Measurements from ENCODE around the gene CCSER1.
A peak's percentile ranks its signal among the peaks of the same experiment; 100 is the strongest.

Gene CCSER1

DNA sequence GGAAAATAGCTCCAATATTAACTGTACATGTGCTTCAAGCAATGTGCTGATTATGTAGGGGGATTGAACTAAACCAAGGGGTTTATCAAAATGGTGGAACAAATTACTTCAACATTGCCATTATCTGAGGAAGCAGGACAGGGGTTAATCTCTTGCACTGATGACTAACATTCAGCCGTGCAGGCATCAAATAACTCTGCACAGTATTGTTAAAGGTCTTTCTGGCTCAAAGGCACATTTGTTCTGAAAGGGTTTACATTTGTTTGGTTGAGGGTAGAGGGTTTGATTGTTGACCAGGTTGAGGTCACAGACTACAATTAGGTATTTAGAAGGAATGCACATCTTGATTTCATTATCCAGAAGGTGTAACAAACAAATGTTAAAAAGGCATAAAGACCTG lies 32.2 kb upstream of the CCSER1 start:
- H3K23ac ChIP-seq (ENCODE audit: low read depth, low read length, poor library complexity) = no peak overlapping the region
- no peak overlapping the region for H3K4me2 ChIP-seq (ENCODE audit: insufficient read depth, low read length, poor library complexity, severe bottlenecking)
- H2BK12ac ChIP-seq (ENCODE audit: low read length) = no peak overlapping the region
- H3K14ac ChIP-seq (ENCODE audit: low read length) = no peak overlapping the region
- no peak overlapping the region for H3K4ac ChIP-seq (ENCODE audit: low read length)
- H2AFZ ChIP-seq (ENCODE audit: low read length) = no peak overlapping the region
- no peak overlapping the region for H3K27ac ChIP-seq (replicated peaks; ENCODE audit: low read length)
- no peak overlapping the region for H3K4me3 ChIP-seq (ENCODE audit: low read length in 2 of 2)
- H3K4me1 ChIP-seq (ENCODE audit: control insufficient read depth in 2 of 2, insufficient read depth in 1 of 2, low read depth in 1 of 2, low read length in 2 of 2) = peaks cover 0 to 3% of the 10 kb centered on the region in 2 donors
- peaks cover 0 to 3% of the 10 kb centered on the region in 2 donors for H3K9me3 ChIP-seq (replicated peaks in 1 of 2; ENCODE audit: control insufficient read depth in 2 of 2, insufficient read depth in 1 of 2, low read depth in 1 of 2, low read length in 2 of 2)
- H3K9ac ChIP-seq (ENCODE audit: low read depth, low read length, poor library complexity) = no peak overlapping the region
- peak; percentile 21 for DNase-seq (ENCODE audit: low spot score)
- H2AK5ac ChIP-seq (ENCODE audit: low read depth, low read length) = no peak overlapping the region
- H3K27me3 ChIP-seq (ENCODE audit: control insufficient read depth in 3 of 3, insufficient read depth in 3 of 3, low read depth in 1 of 3, low read length in 3 of 3) = no peaks in the 10 kb centered on the region
- H3K36me3 ChIP-seq (replicated peaks in 1 of 2; ENCODE audit: control insufficient read depth in 2 of 2, insufficient read depth in 2 of 2, low read length in 2 of 2) = no peaks in the 10 kb centered on the region
- H2BK120ac ChIP-seq (ENCODE audit: low read depth, low read length) = no peak overlapping the region
- H3K18ac ChIP-seq (ENCODE audit: low read length) = no peak overlapping the region
- H2BK15ac ChIP-seq (ENCODE audit: low read length) = no peak overlapping the region
- H4K8ac ChIP-seq (ENCODE audit: low read depth, low read length) = no peak overlapping the region
- no peak overlapping the region for H2BK5ac ChIP-seq (ENCODE audit: low read length)
- H4K91ac ChIP-seq (ENCODE audit: low read depth, low read length, poor library complexity) = no peak overlapping the region
- no CpG with 5 or more reads among the region's 1 CpG for WGBS, 2 donors (ENCODE audit: extremely low coverage in 2 of 2, insufficient read length in 2 of 2, insufficient replicate concordance in 1 of 2)
- H3K79me1 ChIP-seq (ENCODE audit: low read depth, low read length) = no peaks in the 10 kb centered on the region

DNA sequence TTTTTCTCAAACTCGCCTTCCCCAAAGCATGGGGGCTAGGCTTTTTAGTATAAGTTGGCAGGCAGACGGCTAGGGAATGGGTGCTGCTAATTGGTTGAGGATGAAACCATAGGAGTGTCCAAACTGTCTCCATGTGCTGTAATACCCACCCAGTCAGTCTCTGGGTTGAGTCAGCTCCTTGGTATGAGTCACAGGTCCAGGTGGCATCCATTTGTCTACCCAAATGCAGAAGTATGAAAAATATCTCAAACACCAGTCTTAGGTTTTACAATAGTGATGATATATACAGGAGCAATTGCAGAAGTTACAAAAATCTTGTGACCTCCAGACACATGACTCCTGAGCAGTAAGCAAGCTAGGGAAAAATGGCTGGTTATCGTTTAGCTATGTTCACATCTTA lies 27.4 kb upstream of the CCSER1 start:
- Histone ChIP-seq H2AFZ (ENCODE audit: low read length) (no peak overlapping the region), H3K36me3 (replicated peaks in 1 of 2; ENCODE audit: control insufficient read depth in 2 of 2, insufficient read depth in 2 of 2, low read length in 2 of 2) (no peaks in the 10 kb centered on the region), H2BK5ac (ENCODE audit: low read length) (no peak overlapping the region), H3K4me3 (ENCODE audit: low read length in 2 of 2) (no peak overlapping the region), H3K9ac (ENCODE audit: low read depth, low read length, poor library complexity) (no peak overlapping the region), H2AK5ac (ENCODE audit: low read depth, low read length) (no peak overlapping the region), H3K23ac (ENCODE audit: low read depth, low read length, poor library complexity) (no peak overlapping the region), H3K27me3 (ENCODE audit: control insufficient read depth in 3 of 3, insufficient read depth in 3 of 3, low read depth in 1 of 3, low read length in 3 of 3) (no peaks in the 10 kb centered on the region), H3K14ac (ENCODE audit: low read length) (no peak overlapping the region), H3K27ac (replicated peaks; ENCODE audit: low read length) (no peak overlapping the region), H3K79me1 (ENCODE audit: low read depth, low read length) (no peaks in the 10 kb centered on the region), H4K91ac (ENCODE audit: low read depth, low read length, poor library complexity) (no peak overlapping the region), H4K8ac (ENCODE audit: low read depth, low read length) (no peak overlapping the region), H3K9me3 (replicated peaks in 1 of 2; ENCODE audit: control insufficient read depth in 2 of 2, insufficient read depth in 1 of 2, low read depth in 1 of 2, low read length in 2 of 2) (peaks cover 0 to 3% of the 10 kb centered on the region in 2 donors), H3K4ac (ENCODE audit: low read length) (no peak overlapping the region), H2BK15ac (ENCODE audit: low read length) (no peak overlapping the region), H3K4me1 (ENCODE audit: control insufficient read depth in 2 of 2, insufficient read depth in 1 of 2, low read depth in 1 of 2, low read length in 2 of 2) (peaks cover 0 to 3% of the 10 kb centered on the region in 2 donors), H2BK12ac (ENCODE audit: low read length) (no peak overlapping the region), H3K4me2 (ENCODE audit: insufficient read depth, low read length, poor library complexity, severe bottlenecking) (no peak overlapping the region), H3K18ac (ENCODE audit: low read length) (no peak overlapping the region), H2BK120ac (ENCODE audit: low read depth, low read length) (no peak overlapping the region)
- WGBS, 2 donors (ENCODE audit: extremely low coverage in 2 of 2, insufficient read length in 2 of 2, insufficient replicate concordance in 1 of 2) = no CpG with 5 or more reads among the region's 3 CpGs
- DNase-seq (ENCODE audit: low spot score) = no peak

DNA sequence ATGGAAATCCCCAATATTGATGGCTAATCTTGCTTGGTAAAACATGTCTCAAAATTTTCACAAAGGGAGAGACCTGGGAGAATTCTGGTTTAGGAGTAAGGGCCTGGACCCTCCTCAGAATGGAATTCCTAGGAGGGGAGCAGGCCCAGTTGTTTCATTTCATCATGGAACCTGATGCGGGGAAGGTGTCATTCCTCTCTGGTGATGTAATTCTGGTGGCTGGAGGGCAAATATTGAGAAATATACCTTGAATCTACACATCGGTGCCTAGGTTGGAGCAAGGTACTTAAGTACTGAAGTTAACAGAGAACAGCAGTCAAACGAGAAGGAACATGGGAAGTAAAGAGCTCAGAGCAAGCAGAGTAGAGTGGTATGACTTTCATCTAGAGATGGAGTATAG lies 23.2 kb upstream of the CCSER1 start:
- no peak overlapping the region for H2BK15ac ChIP-seq (ENCODE audit: low read length)
- H3K9ac ChIP-seq (ENCODE audit: low read depth, low read length, poor library complexity) = no peak overlapping the region
- H3K4me3 ChIP-seq (ENCODE audit: low read length in 2 of 2) = no peak overlapping the region
- H3K14ac ChIP-seq (ENCODE audit: low read length) = no peak overlapping the region
- no peak for DNase-seq (ENCODE audit: low spot score)
- H2AK5ac ChIP-seq (ENCODE audit: low read depth, low read length) = no peak overlapping the region
- no CpG with 5 or more reads among the region's 3 CpGs for WGBS, 2 donors (ENCODE audit: extremely low coverage in 2 of 2, insufficient read length in 2 of 2, insufficient replicate concordance in 1 of 2)
- H3K18ac ChIP-seq (ENCODE audit: low read length) = no peak overlapping the region
- no peak overlapping the region for H3K4ac ChIP-seq (ENCODE audit: low read length)
- H3K4me2 ChIP-seq (ENCODE audit: insufficient read depth, low read length, poor library complexity, severe bottlenecking) = no peak overlapping the region
- no peak overlapping the region for H4K8ac ChIP-seq (ENCODE audit: low read depth, low read length)
- H3K9me3 ChIP-seq (replicated peaks in 1 of 2; ENCODE audit: control insufficient read depth in 2 of 2, insufficient read depth in 1 of 2, low read depth in 1 of 2, low read length in 2 of 2) = no peaks in the 10 kb centered on the region
- H3K27me3 ChIP-seq (ENCODE audit: control insufficient read depth in 3 of 3, insufficient read depth in 3 of 3, low read depth in 1 of 3, low read length in 3 of 3) = no peaks in the 10 kb centered on the region
- H3K27ac ChIP-seq (replicated peaks; ENCODE audit: low read length) = no peak overlapping the region
- no peak overlapping the region for H2AFZ ChIP-seq (ENCODE audit: low read length)
- H3K79me1 ChIP-seq (ENCODE audit: low read depth, low read length) = no peaks in the 10 kb centered on the region
- H4K91ac ChIP-seq (ENCODE audit: low read depth, low read length, poor library complexity) = no peak overlapping the region
- no peaks in the 10 kb centered on the region for H3K36me3 ChIP-seq (replicated peaks in 1 of 2; ENCODE audit: control insufficient read depth in 2 of 2, insufficient read depth in 2 of 2, low read length in 2 of 2)
- H3K4me1 ChIP-seq (ENCODE audit: control insufficient read depth in 2 of 2, insufficient read depth in 1 of 2, low read depth in 1 of 2, low read length in 2 of 2) = no peaks in the 10 kb centered on the region
- H2BK5ac ChIP-seq (ENCODE audit: low read length) = no peak overlapping the region
- no peak overlapping the region for H2BK12ac ChIP-seq (ENCODE audit: low read length)
- no peak overlapping the region for H2BK120ac ChIP-seq (ENCODE audit: low read depth, low read length)
- no peak overlapping the region for H3K23ac ChIP-seq (ENCODE audit: low read depth, low read length, poor library complexity)

DNA sequence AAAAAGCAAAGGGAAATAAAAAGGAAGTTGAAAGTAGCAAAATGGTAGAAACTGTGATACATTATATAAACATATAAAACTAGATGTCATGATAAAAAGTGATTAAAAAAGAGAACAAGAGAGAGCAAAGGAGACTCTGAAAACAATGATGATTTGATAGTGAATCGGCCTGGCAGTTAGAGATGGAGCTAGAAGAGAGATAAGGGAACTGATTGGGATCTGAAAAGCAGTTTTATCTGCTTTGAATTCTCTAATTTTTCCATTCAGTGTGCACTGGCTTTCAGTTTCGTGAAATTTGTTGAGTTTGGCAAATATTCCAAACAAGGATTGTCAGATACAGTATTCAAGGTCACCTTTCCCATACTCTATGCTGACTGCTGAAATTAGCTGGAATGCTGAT lies 21.9 kb upstream of the CCSER1 start:
- no peak overlapping the region for H2BK120ac ChIP-seq (ENCODE audit: low read depth, low read length)
- H3K4ac ChIP-seq (ENCODE audit: low read length) = no peak overlapping the region
- no peak overlapping the region for H3K23ac ChIP-seq (ENCODE audit: low read depth, low read length, poor library complexity)
- no peak overlapping the region for H3K4me3 ChIP-seq (ENCODE audit: low read length in 2 of 2)
- DNase-seq (ENCODE audit: low spot score) = no peak
- no peak overlapping the region for H2BK5ac ChIP-seq (ENCODE audit: low read length)
- H2AFZ ChIP-seq (ENCODE audit: low read length) = no peak overlapping the region
- no peak overlapping the region for H3K9ac ChIP-seq (ENCODE audit: low read depth, low read length, poor library complexity)
- H3K36me3 ChIP-seq (replicated peaks in 1 of 2; ENCODE audit: control insufficient read depth in 2 of 2, insufficient read depth in 2 of 2, low read length in 2 of 2) = no peaks in the 10 kb centered on the region
- no peak overlapping the region for H3K27ac ChIP-seq (replicated peaks; ENCODE audit: low read length)
- H3K18ac ChIP-seq (ENCODE audit: low read length) = no peak overlapping the region
- no peak overlapping the region for H2BK15ac ChIP-seq (ENCODE audit: low read length)
- H4K91ac ChIP-seq (ENCODE audit: low read depth, low read length, poor library complexity) = no peak overlapping the region
- no peak overlapping the region for H2AK5ac ChIP-seq (ENCODE audit: low read depth, low read length)
- H3K4me1 ChIP-seq (ENCODE audit: control insufficient read depth in 2 of 2, insufficient read depth in 1 of 2, low read depth in 1 of 2, low read length in 2 of 2) = no peaks in the 10 kb centered on the region
- H3K79me1 ChIP-seq (ENCODE audit: low read depth, low read length) = no peaks in the 10 kb centered on the region
- WGBS, 2 donors (ENCODE audit: extremely low coverage in 2 of 2, insufficient read length in 2 of 2, insufficient replicate concordance in 1 of 2) = no CpG with 5 or more reads among the region's 2 CpGs
- H4K8ac ChIP-seq (ENCODE audit: low read depth, low read length) = no peak overlapping the region
- no peaks in the 10 kb centered on the region for H3K27me3 ChIP-seq (ENCODE audit: control insufficient read depth in 3 of 3, insufficient read depth in 3 of 3, low read depth in 1 of 3, low read length in 3 of 3)
- H3K14ac ChIP-seq (ENCODE audit: low read length) = no peak overlapping the region
- no peak overlapping the region for H2BK12ac ChIP-seq (ENCODE audit: low read length)
- no peak overlapping the region for H3K4me2 ChIP-seq (ENCODE audit: insufficient read depth, low read length, poor library complexity, severe bottlenecking)
- no peaks in the 10 kb centered on the region for H3K9me3 ChIP-seq (replicated peaks in 1 of 2; ENCODE audit: control insufficient read depth in 2 of 2, insufficient read depth in 1 of 2, low read depth in 1 of 2, low read length in 2 of 2)
